OCI-M2 (cell line): ENCODE measurements around the gene RDH8.

Source experiments
- DNase-seq: peaks from one replicate; lab custom pipeline; 2025; ENCODE audit not compliant: unreplicated experiment; lab: John Stamatoyannopoulos, UW

RDH8 gene, protein sequence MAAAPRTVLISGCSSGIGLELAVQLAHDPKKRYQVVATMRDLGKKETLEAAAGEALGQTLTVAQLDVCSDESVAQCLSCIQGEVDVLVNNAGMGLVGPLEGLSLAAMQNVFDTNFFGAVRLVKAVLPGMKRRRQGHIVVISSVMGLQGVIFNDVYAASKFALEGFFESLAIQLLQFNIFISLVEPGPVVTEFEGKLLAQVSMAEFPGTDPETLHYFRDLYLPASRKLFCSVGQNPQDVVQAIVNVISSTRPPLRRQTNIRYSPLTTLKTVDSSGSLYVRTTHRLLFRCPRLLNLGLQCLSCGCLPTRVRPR

GRCh38 chr19:10013316-10013715, at the start of gene RDH8:
RDH8 (plus strand) TSS chr19:10013483; CDS start chr19:10013498, 15 bp downstream.
- no peak for DNase-seq

GRCh38 chr19:9966024-9966423, 47.3 kb upstream of the RDH8 start:
- DNase-seq, result no peak

GRCh38 chr19:9966448-9966847, 46.8 kb upstream of the RDH8 start:
- no peak for DNase-seq

GRCh38 chr19:9967326-9967725, 46.0 kb upstream of the RDH8 start:
- no peak for DNase-seq

DNA sequence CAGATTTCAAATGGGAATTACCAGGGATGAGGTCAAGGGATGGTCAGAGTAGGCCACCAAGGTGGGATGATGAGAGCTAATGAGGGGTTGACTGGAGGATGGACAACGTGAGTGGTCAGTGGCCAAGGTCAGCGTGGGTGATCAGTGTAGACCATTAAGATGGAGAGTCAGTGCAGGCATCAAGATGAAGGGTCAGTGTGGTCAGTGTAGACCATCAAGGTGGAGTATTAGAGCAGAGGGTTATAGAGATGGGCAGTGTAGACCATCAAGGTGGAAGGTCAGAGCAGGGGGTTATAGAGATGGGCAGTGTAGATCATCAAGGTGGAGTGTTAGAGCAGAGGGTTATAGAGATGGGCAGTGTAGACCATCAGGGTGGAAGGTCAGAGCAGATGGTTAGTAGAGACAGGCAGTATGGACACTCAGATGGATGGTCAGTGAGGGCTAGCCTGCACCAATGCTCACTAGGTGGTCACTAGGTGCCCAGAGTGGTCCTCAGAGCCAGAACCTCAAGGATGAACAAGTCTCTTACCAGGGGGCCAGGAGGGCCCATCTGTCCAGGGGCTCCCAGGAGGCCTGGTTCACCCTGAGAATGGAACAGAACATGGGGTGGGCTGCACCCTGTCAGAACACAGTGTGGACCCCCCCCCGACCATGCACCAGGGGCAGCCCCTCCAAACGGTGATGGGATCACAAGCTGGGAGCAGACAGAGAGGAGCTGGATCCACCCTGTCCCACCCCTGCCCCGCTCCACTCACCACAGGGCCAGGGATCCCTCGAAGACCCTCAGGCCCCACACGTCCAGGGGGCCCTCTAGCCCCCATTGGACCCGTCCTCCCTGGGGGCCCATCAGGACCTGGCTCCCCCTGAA, 44.2 kb upstream of the RDH8 start:
- no peak for DNase-seq

GRCh38 chr19:9969688-9969975, 43.7 kb upstream of the RDH8 start:
- no peak for DNase-seq

GRCh38 chr19:9970481-9970880, 42.8 kb upstream of the RDH8 start:
- no peak for DNase-seq

DNA sequence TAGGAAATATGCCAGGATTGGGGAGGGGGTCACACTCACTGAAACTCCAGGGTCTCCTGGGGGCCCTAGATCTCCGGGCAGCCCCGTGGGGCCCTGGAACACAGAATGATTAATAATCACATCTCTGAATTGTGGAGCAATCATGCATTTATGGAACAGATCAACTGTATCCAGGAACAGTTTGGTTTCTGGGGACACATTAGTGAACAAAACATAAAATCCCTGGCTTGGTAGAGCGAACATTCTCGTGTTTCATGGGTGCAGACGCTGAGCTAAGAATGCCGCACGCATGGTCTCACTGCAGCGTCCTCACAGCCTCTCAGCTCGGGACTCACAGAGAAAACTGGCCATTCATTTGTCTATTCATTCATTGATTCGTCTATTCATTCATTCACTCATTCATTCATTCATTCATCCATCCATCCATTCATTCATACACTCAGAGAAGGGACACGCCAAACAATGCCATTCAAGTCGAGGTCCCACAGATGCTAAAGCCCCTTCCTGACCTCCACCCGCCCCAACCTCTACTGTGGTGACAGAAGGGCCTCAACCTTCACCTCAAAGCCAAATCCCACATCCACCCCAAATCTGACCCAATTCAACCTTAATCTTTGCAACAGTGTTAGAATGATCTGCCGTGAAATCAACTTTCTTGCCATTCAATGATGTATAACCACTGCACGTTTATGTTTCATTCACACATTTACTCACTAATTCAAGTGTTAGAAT, 42.0 kb upstream of the RDH8 start:
- DNase-seq, result no peak

GRCh38 chr19:9972103-9972502, 41.2 kb upstream of the RDH8 start:
- DNase-seq, result no peak

GRCh38 chr19:9981406-9982260, 31.6 kb upstream of the RDH8 start:
- no peak for DNase-seq

- DNase-seq, result no peak
Observed at GRCh38 chr19:9986787-9987281, 26.4 kb upstream of the RDH8 start.

GRCh38 chr19:9989504-9989903, 23.8 kb upstream of the RDH8 start:
- DNase-seq, result no peak

GRCh38 chr19:9991425-9992191, 21.7 kb upstream of the RDH8 start:
- DNase-seq, result no peak

- DNase-seq, result no peak
Observed at GRCh38 chr19:9995084-9995483, 18.2 kb upstream of the RDH8 start.

DNA sequence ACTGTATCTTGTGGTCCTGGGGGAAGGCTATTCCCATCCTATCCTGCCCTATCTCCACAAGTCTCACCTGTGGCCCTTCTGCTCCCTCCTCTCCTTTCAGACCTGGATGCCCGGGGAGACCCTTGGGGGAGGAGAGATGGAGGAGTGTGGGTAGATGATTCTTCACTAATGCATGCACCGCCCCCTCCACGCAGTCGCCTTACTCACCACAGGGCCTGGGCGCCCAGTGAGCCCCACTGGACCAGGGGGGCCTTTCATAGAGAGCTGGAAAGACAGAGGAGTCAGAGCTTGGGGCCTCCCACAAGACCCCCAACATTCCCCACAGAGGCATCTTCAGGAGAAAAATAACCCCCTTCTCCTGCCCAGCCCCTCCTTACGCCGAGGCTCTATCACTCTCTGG, 17.3 kb upstream of the RDH8 start:
- no peak for DNase-seq

GRCh38 chr19:9996541-9996940, 16.7 kb upstream of the RDH8 start:
- DNase-seq, result no peak

DNA sequence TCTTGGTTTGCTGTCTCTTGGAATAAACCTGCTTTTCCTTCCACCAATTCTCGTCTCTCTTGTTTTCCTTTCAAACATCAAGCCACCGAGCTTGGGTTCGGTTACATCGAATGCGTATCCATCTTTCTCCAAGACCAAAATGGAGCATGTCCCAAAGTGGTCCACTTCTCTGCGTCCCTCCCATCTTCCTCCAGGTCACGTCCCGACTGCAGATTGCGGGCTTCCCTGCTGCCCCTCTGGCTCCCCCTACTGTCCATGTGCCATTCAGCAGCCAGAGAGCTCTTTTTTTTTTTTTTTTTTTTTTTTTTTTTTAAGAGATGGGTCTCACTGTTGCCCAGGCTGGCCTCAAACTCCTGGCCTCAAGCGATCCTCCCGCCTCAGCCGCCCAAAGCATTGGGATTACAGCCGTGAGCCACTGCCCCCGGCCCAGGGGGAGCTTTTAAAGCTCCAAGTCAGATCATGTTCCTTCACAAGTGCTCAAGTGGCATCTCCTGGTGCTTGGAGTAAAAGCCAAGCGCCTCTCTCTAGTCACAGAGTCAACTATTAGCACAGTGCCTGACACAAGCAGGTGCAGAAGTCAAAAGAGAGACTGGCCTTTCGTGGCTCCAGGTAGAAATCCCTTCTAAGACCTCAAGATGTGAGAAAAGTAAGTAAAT, 13.0 kb upstream of the RDH8 start:
- DNase-seq, result peak; percentile 92

DNA sequence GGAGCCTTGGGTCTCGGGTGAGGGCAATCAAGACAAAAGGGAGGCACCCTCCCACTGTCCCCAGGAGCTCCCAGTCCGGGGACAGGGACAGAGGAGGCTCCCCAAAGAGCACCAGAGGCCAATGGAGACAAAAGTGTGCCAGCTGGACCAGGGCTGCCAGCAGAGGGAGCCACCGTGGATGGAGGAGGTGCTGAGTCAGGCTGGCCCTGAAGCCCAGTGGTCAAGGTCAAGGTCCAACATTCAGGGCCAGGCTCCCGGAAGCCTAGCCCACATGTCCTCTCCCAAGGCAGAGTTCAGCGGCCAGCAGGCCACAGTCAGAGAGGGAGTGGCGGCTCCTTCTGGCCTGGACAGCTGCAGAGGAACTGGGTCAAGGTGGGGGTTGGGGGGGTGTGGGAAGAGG, 11.4 kb upstream of the RDH8 start:
- DNase-seq, result no peak

DNA sequence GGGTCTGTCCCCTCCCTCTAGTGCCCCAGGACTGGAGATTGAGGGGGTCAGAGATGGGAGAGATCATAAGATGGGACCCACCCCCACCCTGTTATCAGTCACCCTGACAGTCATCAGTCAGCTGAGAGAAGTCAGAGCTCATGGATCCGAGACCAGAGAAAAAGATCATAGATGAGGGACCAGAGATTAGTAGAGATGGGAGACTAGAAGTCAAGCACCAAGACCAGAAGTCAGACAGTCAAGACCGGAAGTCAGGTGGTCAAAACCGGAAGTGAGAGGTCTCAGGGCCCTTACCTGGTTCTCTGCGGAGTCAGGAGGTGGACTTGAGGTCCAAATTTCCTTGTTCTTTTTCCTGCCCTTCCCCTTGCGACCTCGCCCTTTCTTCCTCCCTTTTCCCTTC, 10.0 kb upstream of the RDH8 start:
- no peak for DNase-seq

GRCh38 chr19:10004617-10005016, 8.7 kb upstream of the RDH8 start:
- DNase-seq, result no peak
